Thyroid gland (tissue), 4 donors: Measurements from ENCODE around the gene DCTN1. TPM values are rescaled to one million over a fixed set of nuclear protein-coding genes. Genes with fewer than 3 reads are reported as not detected.

Experiments used
- DNase-seq, 2 donors: peaks; one replicate each; pipeline ENCODE4 v3.0.0-alpha.2; 2019
- H3K27ac ChIP-seq, 3 donors: fragments of 200-600 bp; sonication (generic); 1 replicate in 2 of 3; 2 replicates in 1 of 3; pipeline ENCODE4 v1.5.1; 2016 to 2019; ENCODE audit warnings: mild to moderate bottlenecking in 1 of 3, moderate library complexity in 1 of 3
- H3K27me3 ChIP-seq: fragments of 200-600 bp; sonication (generic); one replicate; pipeline ENCODE4 v1.5.1; 2019
- H3K36me3 ChIP-seq, 2 donors: fragments of 200-600 bp; sonication (generic); one replicate each; pipeline ENCODE4 v1.5.1; 2016 to 2019
- H3K4me1 ChIP-seq, 2 donors: fragments of 200-600 bp; sonication (generic); one replicate each; pipeline ENCODE4 v1.5.1; 2017 to 2019
- H3K4me3 ChIP-seq, 3 donors: fragments of 200-600 bp; sonication (generic); replicated peaks in 1 of 3; 1 replicate in 2 of 3; 2 replicates in 1 of 3; pipeline ENCODE4 v1.5.1; 2016; ENCODE audit warnings: mild to moderate bottlenecking in 1 of 3
- H3K9me3 ChIP-seq: fragments of 200-600 bp; sonication (generic); one replicate; pipeline ENCODE4 v1.5.1; 2017
- CTCF ChIP-seq, 6 experiments: fragments of 200-600 bp in 3 of 6; fragments of 450-650 bp in 3 of 6; sonication (generic) in 3 of 6; IDR thresholded peaks; one replicate each; pipeline ENCODE4 v1.5.1; 2016 to 2019; ENCODE audit warnings: antibody characterized with exemption in 6 of 6, mild to moderate bottlenecking in 2 of 6, inconsistent platforms in 1 of 6, moderate library complexity in 1 of 6
- POLR2A ChIP-seq, 2 donors: fragments of 450-650 bp; IDR thresholded peaks; one replicate each; pipeline ENCODE4 v1.6.1; 2017; ENCODE audit warnings: antibody characterized with exemption in 2 of 2, mild to moderate bottlenecking in 2 of 2, moderate library complexity in 1 of 2
- WGBS, 2 donors: methylation state at CpG; one replicate each; pipeline ENCODE4 v1.1.5; 2017; 5-methylcytosine and 5-hydroxymethylcytosine counted together
- intact Hi-C: fragments of 100-400 bp; cut with DNase I; formaldehyde crosslinking; loops from one replicate; pipeline ENCODE4 v1.15.1; 2023
- total RNA-seq, 4 donors: library from RNA; depleted of rRNA; stranded (reverse); fragments of >200 nt; gene quantifications; one replicate each; pipeline ENCODE4 v1.2.3, GENCODE V29; 2016

The DCTN1 gene
- total RNA-seq, 4 donors from 2014 or later = 82.6 to 124 (median 108) TPM

GRCh38 chr2:74425523-74425922, 45.4 kb upstream of the DCTN1 start:
- peaks cover 22 to 31% of the 10 kb centered on the region in 2 donors for H3K36me3 ChIP-seq
- TF ChIP-seq POLR2A (IDR thresholded peaks at IDR 0.05) (no peak), CTCF (IDR thresholded peaks at IDR 0.05) (no peak)

GRCh38 chr2:74424995-74425406, 44.9 kb upstream of the DCTN1 start:
- H3K27me3 ChIP-seq = no peaks in the 10 kb centered on the region
- 64 to 86% methylated on average over 2 to 5 of the region's 5 CpGs for WGBS, 2 donors
- TF ChIP-seq POLR2A (IDR thresholded peaks at IDR 0.05) (no peak), CTCF (IDR thresholded peaks at IDR 0.05) (no peak)
- H3K9me3 ChIP-seq = no peaks in the 10 kb centered on the region
- H3K27ac ChIP-seq = no peak overlapping the region
- H3K36me3 ChIP-seq = peaks cover 22 to 26% of the 10 kb centered on the region in 2 donors
- no peak overlapping the region for H3K4me3 ChIP-seq
- H3K4me1 ChIP-seq = peaks cover 8 to 9% of the 10 kb centered on the region in 2 donors
- DNase-seq = no peak
- intact Hi-C loops = no loop called here

More at GRCh38 chr2:74425523-74425922, 45.4 kb upstream of the DCTN1 start:
- Histone ChIP-seq H3K9me3 (no peaks in the 10 kb centered on the region), H3K27ac (no peak overlapping the region), H3K4me3 (no peak overlapping the region), H3K27me3 (no peaks in the 10 kb centered on the region), H3K4me1 (peaks cover 8 to 9% of the 10 kb centered on the region in 2 donors)
- no peak for DNase-seq
- 88 to 100% methylated on average over 1 to 7 of the region's 7 CpGs for WGBS, 2 donors
- intact Hi-C loops = no loop called here

- no peak for TF ChIP-seq CTCF (IDR thresholded peaks at IDR 0.05)
- no peak for TF ChIP-seq POLR2A (IDR thresholded peaks at IDR 0.05)
- Histone ChIP-seq H3K4me3 (no peak overlapping the region), H3K4me1 (peaks cover 8 to 9% of the 10 kb centered on the region in 2 donors), H3K27me3 (no peaks in the 10 kb centered on the region), H3K36me3 (peaks cover 17 to 19% of the 10 kb centered on the region in 2 donors), H3K9me3 (no peaks in the 10 kb centered on the region), H3K27ac (no peak overlapping the region)
- no peak for DNase-seq
- 87 to 93% methylated on average over 5 of the region's 5 CpGs for WGBS, 2 donors
- intact Hi-C loops = no loop called here
Measured at GRCh38 chr2:74424139-74424992, 44.3 kb upstream of the DCTN1 start.

- Histone ChIP-seq H3K9me3 (no peaks in the 10 kb centered on the region), H3K4me3 (no peak overlapping the region), H3K4me1 (peaks cover 8 to 9% of the 10 kb centered on the region in 2 donors), H3K27ac (no peak overlapping the region), H3K36me3 (peaks cover 8 to 12% of the 10 kb centered on the region in 2 donors), H3K27me3 (no peaks in the 10 kb centered on the region)
- TF ChIP-seq CTCF (IDR thresholded peaks at IDR 0.05) (no peak), POLR2A (IDR thresholded peaks at IDR 0.05) (no peak)
- intact Hi-C loops = no loop called here
- no peak for DNase-seq
- WGBS, 2 donors = 79 to 80% methylated on average over 9 of the region's 9 CpGs
Measured at GRCh38 chr2:74423231-74424095, 43.4 kb upstream of the DCTN1 start.
